Astrocyte (in vitro differentiated cells and primary cell): ENCODE data around the gene HDAC11.

ENCODE experiments used
- CTCF ChIP-seq: IDR thresholded peaks from 2 replicates; pipeline ENCODE4 v1.5.1; 2011; ENCODE audit warnings: low read depth, mild to moderate bottlenecking, inconsistent platforms, low read length, moderate library complexity; ENCODE audit not compliant: insufficient read depth
- EZH2 ChIP-seq: IDR thresholded peaks from 2 replicates; pipeline ENCODE4 v1.6.1; 2012; ENCODE audit warnings: mild to moderate bottlenecking, low read length, inconsistent platforms; ENCODE audit not compliant: insufficient read depth

GRCh38 chr3:13545952-13546454 lies 65.9 kb downstream of the HDAC11 start:
- TF ChIP-seq EZH2 (no peak), CTCF (no peak)
